Erythroblast (primary cell): ENCODE measurements around the gene TIMM13.
A peak's percentile ranks its signal among the peaks of the same experiment; 100 is the strongest.
"Not testable (repeated sequence)": the region's sequence is repeated elsewhere in the genome, so short reads cannot be mapped to it uniquely, and the experiment has no call there.

Source experiments
- DNase-seq, 2 experiments: peaks; one replicate each; lab custom pipeline; 2025; lab: John Stamatoyannopoulos, UW
- GATA1 ChIP-seq: IDR thresholded peaks from 2 replicates; pipeline ENCODE4 v1.6.1; 2011; ENCODE audit warnings: low read depth, mild to moderate bottlenecking, control low read depth, low read length, moderate library complexity
- POLR2A ChIP-seq: IDR thresholded peaks from 2 replicates; pipeline ENCODE4 v1.6.1; 2011; ENCODE audit warnings: mild to moderate bottlenecking, low read length

Gene TIMM13

GRCh38 chr19:2461751-2462634 lies 34.6 kb upstream of the TIMM13 start:
- DNase-seq: peak; percentile 62 to 67

GRCh38 chr19:2460245-2460644 lies 32.9 kb upstream of the TIMM13 start:
- TF ChIP-seq GATA1 (no peak), POLR2A (no peak)
- no peak for DNase-seq

More at GRCh38 chr19:2461751-2462634, 34.6 kb upstream of the TIMM13 start:
- TF ChIP-seq GATA1: no peak
- peak; percentile 33 for TF ChIP-seq POLR2A

GRCh38 chr19:2458776-2459175 lies 31.4 kb upstream of the TIMM13 start:
- DNase-seq: not testable (repeated sequence)

- DNase-seq: no peak
- TF ChIP-seq GATA1 (no peak), POLR2A (no peak)
Measured at GRCh38 chr19:2458054-2458453, 30.7 kb upstream of the TIMM13 start.

GRCh38 chr19:2457394-2458037 lies 30.1 kb upstream of the TIMM13 start:
- no peak for TF ChIP-seq POLR2A
- TF ChIP-seq GATA1: no peak
- DNase-seq: no peak

- no peak for TF ChIP-seq GATA1
- no peak for TF ChIP-seq POLR2A
Measured at GRCh38 chr19:2455851-2456570, 28.6 kb upstream of the TIMM13 start.

GRCh38 chr19:2454962-2455850 lies 27.8 kb upstream of the TIMM13 start:
- TF ChIP-seq POLR2A (no peak), GATA1 (no peak)
- no peak for DNase-seq

More at GRCh38 chr19:2455851-2456570, 28.6 kb upstream of the TIMM13 start:
- peak; percentile 49 to 53 for DNase-seq

GRCh38 chr19:2454199-2454961 lies 27.0 kb upstream of the TIMM13 start:
- no peak for DNase-seq
- TF ChIP-seq POLR2A (no peak), GATA1 (no peak)

GRCh38 chr19:2453431-2454025 lies 26.1 kb upstream of the TIMM13 start:
- no peak for DNase-seq
- TF ChIP-seq POLR2A (no peak), GATA1 (no peak)

- TF ChIP-seq GATA1 (no peak), POLR2A (no peak)
- no peak for DNase-seq
Measured at GRCh38 chr19:2451741-2452140, 24.4 kb upstream of the TIMM13 start.

GRCh38 chr19:2451138-2451537 lies 23.8 kb upstream of the TIMM13 start:
- no peak for TF ChIP-seq POLR2A
- no peak for TF ChIP-seq GATA1
- DNase-seq: no peak

GRCh38 chr19:2449019-2449418 lies 21.6 kb upstream of the TIMM13 start:
- no peak for DNase-seq
- TF ChIP-seq GATA1 (no peak), POLR2A (no peak)
